ENCODE measurements around the gene TXNRD3. TPM values are rescaled to one million over a fixed set of nuclear protein-coding genes. Genes with fewer than 3 reads are reported as not detected.

Gene TXNRD3
- polyA plus RNA-seq, 1 donor (not counting 4 experiments of a cell fraction or from before 2014, with no cell fraction given): 9.7 TPM

GRCh38 chr3:126569390-126569975 lies 85.4 kb downstream of the TXNRD3 start:
- FAIRE-seq (no peak), DNase-seq (ENCODE audit: low read depth, low spot score) (no peak)
- Histone ChIP-seq H3K4me3 (ENCODE audit: control insufficient read depth in 2 of 3, extremely low read depth in 1 of 3, insufficient read depth in 2 of 3, low read depth in 1 of 3, low read length in 3 of 3) (no peak overlapping the region), H3K36me3 (ENCODE audit: control insufficient read depth in 2 of 2, extremely low read depth in 1 of 2, insufficient read depth in 2 of 2, low read length in 2 of 2) (no peaks in the 10 kb centered on the region), H3K4me2 (ENCODE audit: control insufficient read depth, extremely low read depth, insufficient read depth, low read depth, low read length) (no peak overlapping the region), H3K4me1 (ENCODE audit: control insufficient read depth, extremely low read depth, insufficient read depth, low read length) (peaks cover 11% of the 10 kb centered on the region), H4K20me1 (ENCODE audit: control insufficient read depth, extremely low read depth, insufficient read depth, low read length) (no peaks in the 10 kb centered on the region), H3K9me1 (ENCODE audit: control insufficient read depth, extremely low read depth, insufficient read depth, low read length) (no peaks in the 10 kb centered on the region), H3K9ac (ENCODE audit: control insufficient read depth, extremely low read depth, insufficient read depth, low read length) (no peak overlapping the region), H3K27me3 (ENCODE audit: control insufficient read depth, extremely low read depth, insufficient read depth, low read length) (no peaks in the 10 kb centered on the region), H2AFZ (ENCODE audit: control insufficient read depth, low read length) (no peak overlapping the region), H3K9me3 (ENCODE audit: control insufficient read depth, low read depth, low read length) (no peaks in the 10 kb centered on the region), H3K79me2 (ENCODE audit: control insufficient read depth, insufficient read depth, low read length) (no peaks in the 10 kb centered on the region), H3K27ac (ENCODE audit: control insufficient read depth, insufficient read depth, low read length) (no peak overlapping the region)
- no peak for TF ChIP-seq CTCF (optimal IDR thresholded peaks at IDR 0.05 in 1 of 3, IDR thresholded peaks at IDR 0.05 in 1 of 3, conservative IDR thresholded peaks at IDR 0.05 in 1 of 3; ENCODE audit: extremely low read depth in 1 of 3, insufficient read depth in 2 of 3, low read length in 3 of 3)
- no peak for TF ChIP-seq EZH2 (IDR thresholded peaks at IDR 0.05; ENCODE audit: low read length)
- dilution Hi-C loops (cut with MboI; ENCODE audit: extremely low pct_ligation_motif_present, low sequenced_read_pairs): no loop called here

- Histone ChIP-seq H3K36me3 (ENCODE audit: control insufficient read depth in 2 of 2, extremely low read depth in 1 of 2, insufficient read depth in 2 of 2, low read length in 2 of 2) (no peaks in the 10 kb centered on the region), H3K27ac (ENCODE audit: control insufficient read depth, insufficient read depth, low read length) (no peak overlapping the region), H2AFZ (ENCODE audit: control insufficient read depth, low read length) (no peak overlapping the region), H3K9me1 (ENCODE audit: control insufficient read depth, extremely low read depth, insufficient read depth, low read length) (no peaks in the 10 kb centered on the region), H3K79me2 (ENCODE audit: control insufficient read depth, insufficient read depth, low read length) (no peaks in the 10 kb centered on the region), H3K9me3 (ENCODE audit: control insufficient read depth, low read depth, low read length) (no peaks in the 10 kb centered on the region), H3K4me2 (ENCODE audit: control insufficient read depth, extremely low read depth, insufficient read depth, low read depth, low read length) (no peak overlapping the region), H3K9ac (ENCODE audit: control insufficient read depth, extremely low read depth, insufficient read depth, low read length) (no peak overlapping the region), H3K4me1 (ENCODE audit: control insufficient read depth, extremely low read depth, insufficient read depth, low read length) (peaks cover 11% of the 10 kb centered on the region), H4K20me1 (ENCODE audit: control insufficient read depth, extremely low read depth, insufficient read depth, low read length) (no peaks in the 10 kb centered on the region), H3K4me3 (ENCODE audit: control insufficient read depth in 2 of 3, extremely low read depth in 1 of 3, insufficient read depth in 2 of 3, low read depth in 1 of 3, low read length in 3 of 3) (no peak overlapping the region), H3K27me3 (ENCODE audit: control insufficient read depth, extremely low read depth, insufficient read depth, low read length) (no peaks in the 10 kb centered on the region)
- no peak for TF ChIP-seq EZH2 (IDR thresholded peaks at IDR 0.05; ENCODE audit: low read length)
- TF ChIP-seq CTCF (optimal IDR thresholded peaks at IDR 0.05 in 1 of 3, IDR thresholded peaks at IDR 0.05 in 1 of 3, conservative IDR thresholded peaks at IDR 0.05 in 1 of 3; ENCODE audit: extremely low read depth in 1 of 3, insufficient read depth in 2 of 3, low read length in 3 of 3): no peak
- DNase-seq (ENCODE audit: low read depth, low spot score) (no peak), FAIRE-seq (no peak)
- dilution Hi-C loops (cut with MboI; ENCODE audit: extremely low pct_ligation_motif_present, low sequenced_read_pairs): no loop called here
These were observed 86.1 kb downstream of the TXNRD3 start for GRCh38 chr3:126568776-126569342.

Data from keratinocyte (primary cell).